ENCODE measurements around the gene TM9SF1.
"Not testable (repeated sequence)": the region's sequence is repeated elsewhere in the genome, so short reads cannot be mapped to it uniquely, and the experiment has no call there.

Gene TM9SF1

GRCh38 chr14:24232645-24233537 lies 37.6 kb upstream of the TM9SF1 start, which contains the start of gene GMPR2:
GMPR2 (plus strand) TSS chr14:24232929; CDS start chr14:24233254, 325 bp downstream.
- in situ Hi-C loops (cut with MboI; ENCODE audit: low pct_unique_long_range_greater_than_20kb, low sequenced_read_pairs, unreplicated experiment) = no loop called here
- peak; percentile 65 for DNase-seq (ENCODE audit: low spot score)
- TF ChIP-seq CTCF (IDR thresholded peaks at IDR 0.05; ENCODE audit: extremely low read depth, insufficient read depth, missing control alignments) = no peak

GRCh38 chr14:24232121-24232644 lies 36.9 kb upstream of the TM9SF1 start, which contains the start of gene NEDD8:
NEDD8 (minus strand) TSS chr14:24232367; CDS start chr14:24232267, 100 bp downstream.
- DNase-seq (ENCODE audit: low spot score) = peak; percentile 83
- TF ChIP-seq CTCF (IDR thresholded peaks at IDR 0.05; ENCODE audit: extremely low read depth, insufficient read depth, missing control alignments) = no peak
- in situ Hi-C loops (cut with MboI; ENCODE audit: low pct_unique_long_range_greater_than_20kb, low sequenced_read_pairs, unreplicated experiment) = no loop called here

GRCh38 chr14:24231263-24232120 lies 36.3 kb upstream of the TM9SF1 start:
- in situ Hi-C loops (cut with MboI; ENCODE audit: low pct_unique_long_range_greater_than_20kb, low sequenced_read_pairs, unreplicated experiment) = no loop called here
- DNase-seq (ENCODE audit: low spot score) = no peak
- TF ChIP-seq CTCF (IDR thresholded peaks at IDR 0.05; ENCODE audit: extremely low read depth, insufficient read depth, missing control alignments) = no peak

GRCh38 chr14:24228902-24229301 lies 33.7 kb upstream of the TM9SF1 start:
- in situ Hi-C loops (cut with MboI; ENCODE audit: low pct_unique_long_range_greater_than_20kb, low sequenced_read_pairs, unreplicated experiment) = no loop called here
- DNase-seq (ENCODE audit: low spot score) = no peak

GRCh38 chr14:24226473-24226872 lies 31.2 kb upstream of the TM9SF1 start:
- DNase-seq (ENCODE audit: low spot score) = no peak
- TF ChIP-seq CTCF (IDR thresholded peaks at IDR 0.05; ENCODE audit: extremely low read depth, insufficient read depth, missing control alignments) = no peak
- in situ Hi-C loops (cut with MboI; ENCODE audit: low pct_unique_long_range_greater_than_20kb, low sequenced_read_pairs, unreplicated experiment) = no loop called here

More at GRCh38 chr14:24228902-24229301, 33.7 kb upstream of the TM9SF1 start:
- TF ChIP-seq CTCF (IDR thresholded peaks at IDR 0.05; ENCODE audit: extremely low read depth, insufficient read depth, missing control alignments) = no peak

- no peak for TF ChIP-seq CTCF (IDR thresholded peaks at IDR 0.05; ENCODE audit: extremely low read depth, insufficient read depth, missing control alignments)
- in situ Hi-C loops (cut with MboI; ENCODE audit: low pct_unique_long_range_greater_than_20kb, low sequenced_read_pairs, unreplicated experiment) = no loop called here
- no peak for DNase-seq (ENCODE audit: low spot score)
These were observed 29.4 kb upstream of the TM9SF1 start for GRCh38 chr14:24224618-24225071.

GRCh38 chr14:24222987-24223386 lies 27.7 kb upstream of the TM9SF1 start:
- in situ Hi-C loops (cut with MboI; ENCODE audit: low pct_unique_long_range_greater_than_20kb, low sequenced_read_pairs, unreplicated experiment); DNase-seq (ENCODE audit: low spot score): not testable (repeated sequence)
